PC-9 (cell line): ENCODE measurements around the gene USP17L12.
"Not testable (repeated sequence)": the region's sequence is repeated elsewhere in the genome, so short reads cannot be mapped to it uniquely, and the experiment has no call there.

Experiments
- EZH2 ChIP-seq: fragments of 200-600 bp; sonication (generic); IDR thresholded peaks from 2 replicates; pipeline ENCODE4 v1.8.0; 2017; ENCODE audit warnings: antibody characterized with exemption, low read depth
- TF ChIP-seq, protein P1 (sequence below): fragments of 200-600 bp; sonication (generic); conservative IDR thresholded peaks from 2 replicates; pipeline ENCODE4 v1.6.1; 2017; ENCODE audit warnings: mixed run types, antibody characterized with exemption, mild to moderate bottlenecking, moderate library complexity

DNA sequence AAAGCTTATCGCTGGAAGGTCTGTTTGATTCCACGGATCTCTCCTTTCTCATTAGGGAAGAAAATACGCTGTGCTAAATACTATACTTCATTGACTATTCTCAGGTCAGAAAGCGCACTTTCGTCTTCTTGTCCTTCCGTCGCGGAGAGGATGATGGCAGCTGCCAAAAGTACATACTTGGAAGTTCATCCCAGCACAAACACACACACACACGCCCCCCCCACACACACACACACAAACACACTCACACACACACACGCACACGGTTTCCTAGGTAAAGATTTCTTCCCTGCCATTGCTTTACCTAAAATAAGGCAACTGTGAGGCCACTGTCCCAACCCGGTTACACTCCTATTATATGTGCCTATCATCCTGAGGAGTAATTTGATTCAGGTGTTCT is 18.5 kb downstream of the USP17L12 start:
- TF ChIP-seq, protein P1, sequence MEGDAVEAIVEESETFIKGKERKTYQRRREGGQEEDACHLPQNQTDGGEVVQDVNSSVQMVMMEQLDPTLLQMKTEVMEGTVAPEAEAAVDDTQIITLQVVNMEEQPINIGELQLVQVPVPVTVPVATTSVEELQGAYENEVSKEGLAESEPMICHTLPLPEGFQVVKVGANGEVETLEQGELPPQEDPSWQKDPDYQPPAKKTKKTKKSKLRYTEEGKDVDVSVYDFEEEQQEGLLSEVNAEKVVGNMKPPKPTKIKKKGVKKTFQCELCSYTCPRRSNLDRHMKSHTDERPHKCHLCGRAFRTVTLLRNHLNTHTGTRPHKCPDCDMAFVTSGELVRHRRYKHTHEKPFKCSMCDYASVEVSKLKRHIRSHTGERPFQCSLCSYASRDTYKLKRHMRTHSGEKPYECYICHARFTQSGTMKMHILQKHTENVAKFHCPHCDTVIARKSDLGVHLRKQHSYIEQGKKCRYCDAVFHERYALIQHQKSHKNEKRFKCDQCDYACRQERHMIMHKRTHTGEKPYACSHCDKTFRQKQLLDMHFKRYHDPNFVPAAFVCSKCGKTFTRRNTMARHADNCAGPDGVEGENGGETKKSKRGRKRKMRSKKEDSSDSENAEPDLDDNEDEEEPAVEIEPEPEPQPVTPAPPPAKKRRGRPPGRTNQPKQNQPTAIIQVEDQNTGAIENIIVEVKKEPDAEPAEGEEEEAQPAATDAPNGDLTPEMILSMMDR: not testable (repeated sequence)
- TF ChIP-seq EZH2: not testable (repeated sequence)
